K562 (cell line): ENCODE measurements around the gene SPOCK2. TPM values are rescaled to one million over a fixed set of nuclear protein-coding genes. Genes with fewer than 3 reads are reported as not detected.

ENCODE experiments used
- DPF2 ChIP-seq: fragments of 450-650 bp; IDR thresholded peaks from 2 replicates; pipeline ENCODE4 v1.6.1; 2016
- polyA plus RNA-seq, 8 experiments: library from polyadenylated mRNA; depleted of rRNA in 4 of 8; stranded (reverse) in 5 of 8; unstranded in 3 of 8; fragments of >200 nt; fragmentation: Nextera tagmentation in 2 of 8; fragmentation: Illumina TruSeq in 1 of 8; extraction: Ambion mirVana in 2 of 8; extraction: Trizol in 1 of 8; gene quantifications; 2 replicates each; pipeline versions ENCODE4 v1.2.1 to v1.2.3, GENCODE V29; 2011 to 2014; ENCODE audit warnings: inconsistent platforms in 1 of 8, missing spikeins in 1 of 8
- total RNA-seq, 7 experiments: library from RNA; depleted of rRNA in 6 of 7; stranded (reverse); fragments of >200 nt in 6 of 7; fragmentation: Illumina TruSeq in 2 of 7; extraction: Trizol in 2 of 7; gene quantifications; 2 replicates each; pipeline versions ENCODE4 v1.2.1 to v1.2.3, GENCODE V29; 2011 to 2021; ENCODE audit warnings: low replicate concordance in 1 of 7
- TF ChIP-seq, protein P1 (sequence below), 2 experiments: fragments of 450-650 bp in 1 of 2; sonication (generic) in 1 of 2; formaldehyde crosslinking in 1 of 2; IDR thresholded peaks; 2 replicates each; pipeline versions ENCODE4 v1.7.1 to v1.9.0; 2016 to 2022; ENCODE audit warnings: inconsistent platforms in 1 of 2, mild to moderate bottlenecking in 1 of 2, missing genetic modification reagents in 1 of 2

Gene SPOCK2
- total and polyA plus RNA-seq, 9 of the 15 experiments (the other 6 are each of a cell fraction or from before 2014, with no cell fraction given): 0.04 to 0.86 (median 0.11) TPM; not detected in 2

DNA sequence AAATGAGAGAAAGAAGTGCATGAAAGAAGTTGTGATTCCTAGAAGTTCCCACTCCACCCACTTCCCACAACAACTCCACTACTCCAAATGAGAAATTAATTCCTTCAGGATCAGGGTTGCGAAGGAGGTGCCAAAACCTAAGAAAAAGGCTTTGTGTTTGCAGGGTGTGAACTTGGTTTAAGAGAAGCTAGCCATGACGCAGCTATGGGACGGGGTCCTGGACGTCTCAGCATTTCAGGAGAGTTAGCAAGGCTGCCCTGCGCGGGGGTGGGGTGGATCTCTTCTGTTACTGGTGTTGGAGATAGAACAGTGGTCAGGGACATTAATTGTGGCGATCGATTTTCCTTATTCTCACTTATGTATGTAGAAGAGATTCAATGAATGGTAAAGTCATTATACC, 63.0 kb downstream of the SPOCK2 start (continued):
- TF ChIP-seq, protein P1, sequence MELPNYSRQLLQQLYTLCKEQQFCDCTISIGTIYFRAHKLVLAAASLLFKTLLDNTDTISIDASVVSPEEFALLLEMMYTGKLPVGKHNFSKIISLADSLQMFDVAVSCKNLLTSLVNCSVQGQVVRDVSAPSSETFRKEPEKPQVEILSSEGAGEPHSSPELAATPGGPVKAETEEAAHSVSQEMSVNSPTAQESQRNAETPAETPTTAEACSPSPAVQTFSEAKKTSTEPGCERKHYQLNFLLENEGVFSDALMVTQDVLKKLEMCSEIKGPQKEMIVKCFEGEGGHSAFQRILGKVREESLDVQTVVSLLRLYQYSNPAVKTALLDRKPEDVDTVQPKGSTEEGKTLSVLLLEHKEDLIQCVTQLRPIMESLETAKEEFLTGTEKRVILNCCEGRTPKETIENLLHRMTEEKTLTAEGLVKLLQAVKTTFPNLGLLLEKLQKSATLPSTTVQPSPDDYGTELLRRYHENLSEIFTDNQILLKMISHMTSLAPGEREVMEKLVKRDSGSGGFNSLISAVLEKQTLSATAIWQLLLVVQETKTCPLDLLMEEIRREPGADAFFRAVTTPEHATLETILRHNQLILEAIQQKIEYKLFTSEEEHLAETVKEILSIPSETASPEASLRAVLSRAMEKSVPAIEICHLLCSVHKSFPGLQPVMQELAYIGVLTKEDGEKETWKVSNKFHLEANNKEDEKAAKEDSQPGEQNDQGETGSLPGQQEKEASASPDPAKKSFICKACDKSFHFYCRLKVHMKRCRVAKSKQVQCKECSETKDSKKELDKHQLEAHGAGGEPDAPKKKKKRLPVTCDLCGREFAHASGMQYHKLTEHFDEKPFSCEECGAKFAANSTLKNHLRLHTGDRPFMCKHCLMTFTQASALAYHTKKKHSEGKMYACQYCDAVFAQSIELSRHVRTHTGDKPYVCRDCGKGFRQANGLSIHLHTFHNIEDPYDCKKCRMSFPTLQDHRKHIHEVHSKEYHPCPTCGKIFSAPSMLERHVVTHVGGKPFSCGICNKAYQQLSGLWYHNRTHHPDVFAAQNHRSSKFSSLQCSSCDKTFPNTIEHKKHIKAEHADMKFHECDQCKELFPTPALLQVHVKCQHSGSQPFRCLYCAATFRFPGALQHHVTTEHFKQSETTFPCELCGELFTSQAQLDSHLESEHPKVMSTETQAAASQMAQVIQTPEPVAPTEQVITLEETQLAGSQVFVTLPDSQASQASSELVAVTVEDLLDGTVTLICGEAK (IDR thresholded peaks at IDR 0.05): no peak
- TF ChIP-seq, protein P1 (CRISPR knock-in tag; IDR thresholded peaks at IDR 0.05): no peak
- no peak for TF ChIP-seq DPF2
